Stimulated activated naive CD8-positive, alpha-beta T cell treated with anti-CD3 and anti-CD28 coated beads, Interleukin-15, Interleukin-2, amounts not matched to agents 100 ng/mL and 50 ng/mL, for 24 hours (primary cell): ENCODE results near the gene DEAF1.
"Not testable (repeated sequence)": the region's sequence is repeated elsewhere in the genome, so short reads cannot be mapped to it uniquely, and the experiment has no call there.

Experiments used
- H3K27ac Mint-ChIP-seq: one replicate; pipeline ENCODE4 v1.8.0; 2021; ENCODE audit warnings: mild to moderate bottlenecking, mixed read lengths
- H3K27me3 Mint-ChIP-seq: one replicate; pipeline ENCODE4 v1.8.0; 2021; ENCODE audit warnings: mixed read lengths
- H3K36me3 Mint-ChIP-seq: one replicate; pipeline ENCODE4 v1.8.0; 2021; ENCODE audit warnings: low read depth, mixed read lengths
- H3K4me1 Mint-ChIP-seq: one replicate; pipeline ENCODE4 v1.8.0; 2021; ENCODE audit warnings: low read depth, mixed read lengths
- H3K4me3 Mint-ChIP-seq: one replicate; pipeline ENCODE4 v1.8.0; 2021; ENCODE audit warnings: mild to moderate bottlenecking, mixed read lengths
- H3K9me3 Mint-ChIP-seq: one replicate; pipeline ENCODE4 v1.8.0; 2021; ENCODE audit warnings: mixed read lengths

DEAF1 gene

GRCh38 chr11:694563-695287 lies at the start of gene DEAF1:
Gene DEAF1 (minus strand): TSS chr11:695222. CDS start chr11:695047, 175 bp downstream.
- H3K4me3 Mint-ChIP-seq, result peak within 1 kb of the TSS; percentile 90
- H3K36me3 Mint-ChIP-seq, result peaks cover 15% of the 10 kb centered on the region
- no peaks in the 10 kb centered on the region for H3K27me3 Mint-ChIP-seq
- H3K27ac Mint-ChIP-seq, result peak within 1 kb of the TSS; percentile 94
- H3K4me1 Mint-ChIP-seq, result peaks cover 52% of the 10 kb centered on the region
- no peaks in the 10 kb centered on the region for H3K9me3 Mint-ChIP-seq

DNA sequence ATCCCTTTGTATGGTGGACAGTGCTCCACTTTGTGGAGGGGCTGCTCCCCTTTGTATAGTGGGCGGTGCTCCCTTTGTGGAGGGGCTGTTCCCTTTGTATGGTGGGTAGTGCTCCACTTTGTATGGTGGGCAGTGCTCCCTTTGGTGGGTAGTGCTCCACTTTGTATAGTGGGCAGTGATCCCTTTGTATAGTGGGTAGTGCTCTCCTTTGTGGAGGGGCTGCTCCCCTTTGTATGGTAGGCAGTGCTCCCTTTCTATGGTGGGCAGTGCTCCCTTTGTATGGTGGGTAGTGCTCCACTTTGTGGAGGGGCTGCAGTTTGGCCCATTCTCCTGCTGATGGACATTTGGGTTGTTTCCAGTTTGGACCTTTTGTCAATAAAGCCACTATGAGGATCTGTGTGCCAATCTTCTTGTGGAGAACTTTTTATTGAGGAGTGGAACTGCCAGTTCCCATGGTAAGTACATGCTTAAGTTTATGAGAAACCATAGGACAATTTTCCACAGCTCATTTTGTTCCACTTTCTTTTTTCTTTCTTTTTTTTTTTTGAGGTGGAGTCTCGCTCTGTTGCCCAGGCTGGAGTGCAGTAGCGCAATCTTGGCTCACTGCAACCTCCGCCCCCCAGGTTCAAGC lies 47.7 kb upstream of the DEAF1 start:
- H3K4me3 Mint-ChIP-seq, result no peak overlapping the region
- peaks cover 9% of the 10 kb centered on the region for H3K4me1 Mint-ChIP-seq
- H3K36me3 Mint-ChIP-seq, result no peaks in the 10 kb centered on the region
- H3K27me3 Mint-ChIP-seq, result peaks cover 2% of the 10 kb centered on the region
- no peak overlapping the region for H3K27ac Mint-ChIP-seq
- no peaks in the 10 kb centered on the region for H3K9me3 Mint-ChIP-seq

DNA sequence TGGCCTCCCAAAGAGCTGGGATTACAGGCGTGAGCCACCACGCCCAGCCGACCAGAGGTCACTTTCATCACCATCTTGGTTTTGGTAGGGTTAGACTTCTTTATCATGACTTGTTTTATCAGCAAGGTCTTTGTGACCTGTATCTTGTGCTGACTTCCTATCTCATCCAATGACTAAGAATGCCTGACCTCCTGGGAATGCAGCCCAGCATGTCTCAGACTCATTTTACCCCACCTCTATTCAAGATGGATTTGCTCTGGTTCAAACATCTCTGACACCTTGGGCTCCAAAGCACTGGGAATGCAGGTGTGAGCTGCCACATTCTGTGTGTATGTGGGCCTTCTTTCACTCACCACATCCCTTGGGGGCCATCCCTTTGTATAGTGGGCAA lies 47.1 kb upstream of the DEAF1 start:
- H3K36me3 Mint-ChIP-seq, result no peaks in the 10 kb centered on the region
- peaks cover 4% of the 10 kb centered on the region for H3K27me3 Mint-ChIP-seq
- peaks cover 14% of the 10 kb centered on the region for H3K4me1 Mint-ChIP-seq
- H3K27ac Mint-ChIP-seq, result no peak overlapping the region
- H3K9me3 Mint-ChIP-seq, result no peaks in the 10 kb centered on the region
- H3K4me3 Mint-ChIP-seq, result no peak overlapping the region

DNA sequence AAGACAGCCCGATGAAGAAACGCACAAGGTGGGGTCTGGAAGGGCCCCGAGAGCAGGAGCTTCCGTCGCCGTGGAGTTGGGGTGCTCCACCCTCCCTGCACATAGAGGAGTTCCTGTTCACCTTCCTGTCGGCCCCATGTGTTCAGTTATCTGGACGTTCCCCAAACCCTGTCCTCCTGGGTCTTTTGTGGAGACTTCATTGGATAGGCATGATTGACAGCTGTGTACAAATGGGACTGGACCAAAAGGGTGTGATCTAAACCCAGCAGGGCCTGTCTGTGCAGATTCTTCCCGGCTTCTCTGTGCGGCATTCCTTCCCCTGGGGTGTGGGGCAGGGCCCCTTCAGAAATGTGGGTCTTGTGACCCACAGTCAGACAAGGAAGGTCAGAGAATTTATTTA lies 42.9 kb upstream of the DEAF1 start:
- not testable (repeated sequence) for H3K9me3 Mint-ChIP-seq, H3K27ac Mint-ChIP-seq, H3K36me3 Mint-ChIP-seq, H3K27me3 Mint-ChIP-seq
- Mint-ChIP-seq H3K4me1 (peaks cover 15% of the 10 kb centered on the region), H3K4me3 (peak overlapping the region; percentile 19)

- Mint-ChIP-seq H3K4me1 (peaks cover 15% of the 10 kb centered on the region), H3K4me3 (peak overlapping the region; percentile 19), H3K27ac (no peak overlapping the region), H3K9me3 (no peaks in the 10 kb centered on the region), H3K36me3 (no peaks in the 10 kb centered on the region), H3K27me3 (peaks cover 4% of the 10 kb centered on the region)
Observed at GRCh38 chr11:737366-737765, 42.3 kb upstream of the DEAF1 start.

DNA sequence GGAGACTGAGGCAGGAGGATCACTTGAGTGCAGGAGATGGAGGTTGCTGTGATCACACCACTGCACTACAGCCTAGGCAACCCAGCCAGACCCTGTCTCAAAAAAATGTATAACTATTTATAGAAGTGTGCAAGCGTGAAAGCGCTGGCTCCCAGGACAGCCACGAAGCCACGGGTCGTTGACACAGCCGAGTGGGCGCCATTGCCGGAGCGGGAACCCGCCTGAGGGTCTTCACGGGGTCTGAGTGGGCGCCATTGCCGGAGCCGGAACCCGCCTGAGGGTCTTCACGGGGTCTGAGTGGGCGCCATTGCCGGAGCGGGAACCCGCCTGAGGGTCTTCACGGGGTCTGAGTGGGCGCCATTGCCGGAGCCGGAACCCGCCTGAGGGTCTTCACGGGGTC lies 39.5 kb upstream of the DEAF1 start:
- H3K4me3 Mint-ChIP-seq, H3K27ac Mint-ChIP-seq, H3K27me3 Mint-ChIP-seq, H3K9me3 Mint-ChIP-seq, H3K36me3 Mint-ChIP-seq: not testable (repeated sequence)
- H3K4me1 Mint-ChIP-seq, result peaks cover 15% of the 10 kb centered on the region

- Mint-ChIP-seq H3K27ac (no peak overlapping the region), H3K4me1 (peaks cover 15% of the 10 kb centered on the region), H3K27me3 (peaks cover 4% of the 10 kb centered on the region), H3K4me3 (no peak overlapping the region), H3K9me3 (no peaks in the 10 kb centered on the region), H3K36me3 (no peaks in the 10 kb centered on the region)
Observed at GRCh38 chr11:733072-733471, 38.0 kb upstream of the DEAF1 start.

DNA sequence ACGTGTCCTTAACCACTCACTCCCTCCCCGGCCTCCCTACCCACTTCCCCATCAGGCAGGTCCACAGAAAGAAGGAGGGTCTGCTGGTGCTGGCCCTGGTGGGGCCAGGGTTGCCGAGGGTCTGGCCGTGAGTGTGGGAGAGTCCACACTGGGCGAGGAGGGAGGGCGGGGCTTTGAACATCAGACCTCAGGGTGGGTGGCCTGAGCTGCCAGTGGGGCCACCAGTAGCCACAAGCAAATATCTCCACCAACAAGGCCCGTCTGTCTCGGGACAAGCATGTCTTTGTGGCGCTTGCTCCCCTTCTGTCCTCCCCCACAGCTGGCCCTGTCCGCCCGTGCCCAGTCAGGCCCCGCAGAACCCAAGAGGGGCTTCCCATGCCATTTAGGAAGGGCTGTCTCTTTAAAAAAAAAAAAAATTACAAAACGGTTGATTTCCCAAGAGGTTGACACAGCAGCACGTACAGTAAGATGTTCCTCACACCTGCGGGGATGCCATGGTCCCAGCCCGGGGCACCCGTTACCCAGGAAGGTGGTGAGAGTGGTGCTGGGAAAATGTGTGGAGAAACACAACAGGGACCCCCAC lies 34.6 kb upstream of the DEAF1 start:
- Mint-ChIP-seq H3K27me3 (peaks cover 3% of the 10 kb centered on the region), H3K4me3 (no peak overlapping the region), H3K36me3 (no peaks in the 10 kb centered on the region), H3K4me1 (peaks cover 6% of the 10 kb centered on the region), H3K27ac (no peak overlapping the region), H3K9me3 (no peaks in the 10 kb centered on the region)

GRCh38 chr11:728901-729491 lies 34.0 kb upstream of the DEAF1 start:
- Mint-ChIP-seq H3K27ac (no peak overlapping the region), H3K4me1 (peaks cover 8% of the 10 kb centered on the region), H3K27me3 (peaks cover 3% of the 10 kb centered on the region), H3K36me3 (no peaks in the 10 kb centered on the region), H3K9me3 (no peaks in the 10 kb centered on the region), H3K4me3 (no peak overlapping the region)

GRCh38 chr11:727859-728748 lies 33.1 kb upstream of the DEAF1 start:
- Mint-ChIP-seq H3K27me3 (peaks cover 7% of the 10 kb centered on the region), H3K9me3 (no peaks in the 10 kb centered on the region), H3K4me1 (peaks cover 11% of the 10 kb centered on the region), H3K4me3 (no peak overlapping the region), H3K27ac (no peak overlapping the region), H3K36me3 (no peaks in the 10 kb centered on the region)

DNA sequence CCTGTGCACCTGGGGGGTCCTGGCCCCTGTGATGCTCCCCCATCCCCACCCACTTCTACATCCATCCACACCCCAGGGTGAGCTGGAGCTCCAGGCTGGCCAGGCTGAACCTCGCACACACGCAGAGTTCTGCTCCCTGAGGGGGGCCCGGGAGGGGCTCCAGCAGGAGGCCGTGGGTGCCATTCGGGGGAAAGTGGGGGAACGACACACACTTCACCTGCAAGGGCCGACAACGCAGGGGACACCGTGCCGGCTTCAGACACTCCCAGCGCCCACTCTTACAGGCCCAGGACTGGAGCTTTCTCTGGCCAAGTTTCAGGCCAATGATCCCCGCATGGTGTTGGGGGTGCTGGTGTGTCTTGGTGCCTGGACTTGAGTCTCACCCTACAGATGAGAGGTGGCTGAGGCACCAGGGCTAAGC lies 32.3 kb upstream of the DEAF1 start:
- Mint-ChIP-seq H3K27me3 (peaks cover 8% of the 10 kb centered on the region), H3K27ac (no peak overlapping the region), H3K4me1 (peaks cover 13% of the 10 kb centered on the region), H3K36me3 (no peaks in the 10 kb centered on the region), H3K9me3 (no peaks in the 10 kb centered on the region), H3K4me3 (no peak overlapping the region)

GRCh38 chr11:726278-727220 lies 31.5 kb upstream of the DEAF1 start:
- H3K36me3 Mint-ChIP-seq, result no peaks in the 10 kb centered on the region
- no peak overlapping the region for H3K27ac Mint-ChIP-seq
- H3K27me3 Mint-ChIP-seq, result peaks cover 8% of the 10 kb centered on the region
- peak overlapping the region; percentile 65 for H3K4me3 Mint-ChIP-seq
- peaks cover 20% of the 10 kb centered on the region for H3K4me1 Mint-ChIP-seq
- no peaks in the 10 kb centered on the region for H3K9me3 Mint-ChIP-seq

GRCh38 chr11:725624-726202 lies 30.7 kb upstream of the DEAF1 start:
- Mint-ChIP-seq H3K36me3 (no peaks in the 10 kb centered on the region), H3K27ac (no peak overlapping the region), H3K27me3 (peaks cover 8% of the 10 kb centered on the region), H3K9me3 (no peaks in the 10 kb centered on the region), H3K4me1 (peaks cover 23% of the 10 kb centered on the region), H3K4me3 (peak overlapping the region; percentile 65)
